Upper lobe of right lung (tissue), 1 donor: Measurements from ENCODE around the gene RANBP3. TPM values are rescaled to one million over a fixed set of nuclear protein-coding genes. Genes with fewer than 3 reads are reported as not detected.

Experiments
- ATAC-seq: fragments of 200-7000 bp; cut with Tn5 transposase; one replicate; pipeline ENCODE4 v1.9.1; 2020; ENCODE audit warnings: mild to moderate bottlenecking, moderate library complexity
- DNase-seq: peaks from one replicate; pipeline ENCODE4 v3.0.0-alpha.2; 2020
- H3K27ac ChIP-seq: fragments of 200-600 bp; one replicate; pipeline ENCODE4 v1.8.0; 2022
- H3K27me3 ChIP-seq: fragments of 200-600 bp; one replicate; pipeline ENCODE4 v1.8.0; 2022; ENCODE audit warnings: mild to moderate bottlenecking
- H3K36me3 ChIP-seq: fragments of 200-600 bp; one replicate; pipeline ENCODE4 v1.8.0; 2022
- H3K4me1 ChIP-seq: fragments of 200-600 bp; one replicate; pipeline ENCODE4 v1.8.0; 2022
- H3K4me3 ChIP-seq: fragments of 200-600 bp; one replicate; pipeline ENCODE4 v1.8.0; 2022; ENCODE audit warnings: mild to moderate bottlenecking
- H3K9me3 ChIP-seq: fragments of 200-600 bp; one replicate; pipeline ENCODE4 v1.8.0; 2022
- intact Hi-C: fragments of 100-400 bp; cut with DNase I; formaldehyde crosslinking; loops from one replicate; pipeline ENCODE4 v1.11.0; 2022
- total RNA-seq: library from RNA; stranded (reverse); fragmentation: NEBNext Ultra II Directional; extraction: Animal tissue kit (Norgen Biotek cat#: 25700); gene quantifications from one replicate; pipeline ENCODE4 v1.2.1, GENCODE V29; 2021
- TF ChIP-seq, protein P1 (sequence below): fragments of 200-600 bp; IDR thresholded peaks from one replicate; pipeline ENCODE4 v1.8.0; 2022; ENCODE audit warnings: antibody characterized with exemption
- donor health status: DM: no; HTN: yes; CAD: no; lungs with severe emphysema.

RANBP3 gene
- total RNA-seq, 1 donor from 2014 or later = 65.5 TPM

DNA sequence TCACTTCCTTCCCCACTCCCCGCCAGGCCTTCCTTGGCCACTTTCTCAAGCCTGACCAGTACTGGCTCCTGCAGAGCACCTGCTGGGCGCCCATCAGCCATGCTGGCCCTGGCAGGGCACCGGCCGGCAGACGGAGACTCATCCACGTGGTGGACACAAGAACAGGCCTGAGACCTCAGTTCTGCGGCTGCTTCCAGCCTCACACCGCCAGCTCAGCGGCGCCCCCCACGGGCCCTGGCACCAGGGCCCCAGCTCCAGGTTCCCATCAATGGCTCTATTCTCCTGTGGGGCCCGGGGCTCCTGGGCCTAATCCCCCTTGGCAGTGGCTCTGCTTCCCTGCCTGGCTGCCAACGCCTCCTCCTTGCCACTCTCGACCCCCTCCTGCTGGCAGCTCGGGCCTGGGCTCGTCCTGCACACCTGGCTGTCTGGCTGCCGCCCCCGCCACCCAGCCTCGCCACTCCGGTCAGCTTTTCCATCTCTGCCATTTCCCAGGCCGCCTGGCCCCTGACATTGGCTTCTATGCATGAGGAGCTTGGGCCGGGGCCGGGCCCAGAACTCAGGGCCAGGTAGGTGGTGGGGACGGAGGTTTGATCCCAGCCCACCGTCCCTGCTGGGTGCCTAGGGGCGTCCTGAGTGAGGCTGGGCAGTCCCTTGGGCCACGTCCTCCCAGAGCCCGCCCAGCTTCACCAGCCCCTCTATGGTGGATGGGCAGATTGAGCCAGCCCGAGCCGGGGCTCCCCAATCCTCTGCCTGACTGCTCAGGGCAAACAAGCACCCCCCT, 80.6 kb downstream of the RANBP3 start:
- H3K27me3 ChIP-seq = no peaks in the 10 kb centered on the region
- peaks cover 18% of the 10 kb centered on the region for H3K36me3 ChIP-seq
- no peak overlapping the region for H3K27ac ChIP-seq
- no peak for ATAC-seq
- no peaks in the 10 kb centered on the region for H3K9me3 ChIP-seq
- DNase-seq = no peak
- peaks cover 3% of the 10 kb centered on the region for H3K4me1 ChIP-seq
- TF ChIP-seq, protein P1, sequence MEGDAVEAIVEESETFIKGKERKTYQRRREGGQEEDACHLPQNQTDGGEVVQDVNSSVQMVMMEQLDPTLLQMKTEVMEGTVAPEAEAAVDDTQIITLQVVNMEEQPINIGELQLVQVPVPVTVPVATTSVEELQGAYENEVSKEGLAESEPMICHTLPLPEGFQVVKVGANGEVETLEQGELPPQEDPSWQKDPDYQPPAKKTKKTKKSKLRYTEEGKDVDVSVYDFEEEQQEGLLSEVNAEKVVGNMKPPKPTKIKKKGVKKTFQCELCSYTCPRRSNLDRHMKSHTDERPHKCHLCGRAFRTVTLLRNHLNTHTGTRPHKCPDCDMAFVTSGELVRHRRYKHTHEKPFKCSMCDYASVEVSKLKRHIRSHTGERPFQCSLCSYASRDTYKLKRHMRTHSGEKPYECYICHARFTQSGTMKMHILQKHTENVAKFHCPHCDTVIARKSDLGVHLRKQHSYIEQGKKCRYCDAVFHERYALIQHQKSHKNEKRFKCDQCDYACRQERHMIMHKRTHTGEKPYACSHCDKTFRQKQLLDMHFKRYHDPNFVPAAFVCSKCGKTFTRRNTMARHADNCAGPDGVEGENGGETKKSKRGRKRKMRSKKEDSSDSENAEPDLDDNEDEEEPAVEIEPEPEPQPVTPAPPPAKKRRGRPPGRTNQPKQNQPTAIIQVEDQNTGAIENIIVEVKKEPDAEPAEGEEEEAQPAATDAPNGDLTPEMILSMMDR = no peak
- intact Hi-C loops = no loop called here
- no peak overlapping the region for H3K4me3 ChIP-seq

DNA sequence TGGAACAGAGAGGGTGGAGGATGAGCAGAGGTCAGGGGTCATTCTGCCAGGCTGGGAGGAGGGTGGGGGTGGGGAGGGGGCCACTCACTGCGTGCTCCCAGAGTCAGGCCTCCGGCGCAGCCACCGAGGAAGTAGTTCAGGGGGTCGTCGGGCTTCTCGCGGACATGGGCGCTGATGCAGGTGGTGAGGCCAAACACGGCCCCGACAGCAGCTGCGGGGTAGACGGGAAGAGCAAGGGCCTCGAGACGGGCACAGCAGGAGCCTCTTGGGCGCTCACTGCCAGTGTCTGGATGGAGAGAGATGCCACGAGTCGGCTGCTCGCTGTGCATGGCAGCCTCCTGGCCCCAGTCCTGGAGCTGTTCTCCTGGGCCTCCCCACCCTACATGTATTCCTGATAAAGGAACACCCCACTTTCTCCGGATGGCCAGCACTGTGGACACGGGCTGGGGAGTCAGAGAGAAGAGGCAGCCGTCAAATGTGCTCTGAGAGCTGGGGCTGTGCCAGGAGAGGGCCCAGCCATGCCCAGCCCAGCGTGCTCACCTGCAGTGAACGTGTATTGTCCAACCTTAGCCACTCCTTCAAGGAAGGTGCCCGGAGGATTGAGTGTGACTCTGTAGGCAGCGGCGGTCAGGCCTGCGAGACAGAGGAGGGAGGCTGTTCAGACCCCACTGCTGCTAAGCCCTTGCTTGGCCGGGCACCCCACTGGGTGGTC, 81.4 kb downstream of the RANBP3 start:
- no peak for DNase-seq

DNA sequence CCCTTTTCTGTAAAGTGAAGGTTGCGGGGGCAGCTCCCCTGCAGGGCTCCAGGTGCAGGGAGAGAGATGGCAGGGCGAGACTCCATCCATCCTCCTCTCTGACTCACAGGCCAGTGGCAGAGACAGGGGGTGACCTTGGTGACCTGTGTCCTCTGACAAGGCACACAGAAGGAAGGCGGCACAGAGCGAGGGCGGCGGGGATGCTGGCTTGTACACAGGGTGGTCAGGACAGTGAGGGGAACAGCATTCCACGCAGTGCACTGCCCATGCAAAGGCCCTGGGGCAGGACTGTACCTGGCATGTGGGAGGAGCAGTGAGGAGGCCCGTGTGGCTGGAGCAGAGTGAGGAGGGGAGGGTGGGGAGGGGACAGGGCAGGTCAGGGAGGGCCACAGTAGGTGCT, 82.0 kb downstream of the RANBP3 start:
- H3K27me3 ChIP-seq = peaks cover 8% of the 10 kb centered on the region
- no peak overlapping the region for H3K27ac ChIP-seq
- no peak for DNase-seq
- intact Hi-C loops = no loop called here
- H3K4me3 ChIP-seq = no peak overlapping the region
- ATAC-seq = no peak
- H3K9me3 ChIP-seq = no peaks in the 10 kb centered on the region
- H3K4me1 ChIP-seq = no peaks in the 10 kb centered on the region
- TF ChIP-seq, protein P1 = no peak
- peaks cover 18% of the 10 kb centered on the region for H3K36me3 ChIP-seq

More for the DNA sequence above, 81.4 kb downstream of the RANBP3 start:
- H3K4me1 ChIP-seq = no peaks in the 10 kb centered on the region
- no peak for ATAC-seq
- peaks cover 7% of the 10 kb centered on the region for H3K27me3 ChIP-seq
- no peak overlapping the region for H3K4me3 ChIP-seq
- no peak overlapping the region for H3K27ac ChIP-seq
- peaks cover 18% of the 10 kb centered on the region for H3K36me3 ChIP-seq
- no peaks in the 10 kb centered on the region for H3K9me3 ChIP-seq
- intact Hi-C loops = no loop called here
- TF ChIP-seq, protein P1 = no peak

DNA sequence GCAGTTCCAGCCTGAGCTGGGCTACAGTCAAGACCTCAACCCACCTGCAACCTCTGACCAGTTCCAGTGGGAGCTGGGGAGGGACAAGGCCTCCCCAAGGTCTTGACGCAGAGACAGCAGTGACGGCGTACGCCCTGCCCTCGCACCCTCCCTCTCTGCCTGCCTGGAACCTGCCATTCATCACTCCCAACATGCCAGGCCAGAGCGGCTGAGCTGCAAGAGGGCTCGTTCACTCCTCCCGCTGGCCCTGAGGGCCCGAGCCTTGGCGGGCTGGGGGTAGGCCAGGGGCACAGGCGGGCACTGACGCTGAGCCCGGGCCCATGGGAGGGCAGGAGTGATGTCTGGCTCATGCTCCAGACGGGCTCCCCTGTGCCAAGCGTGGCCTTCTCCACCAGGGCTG, 82.5 kb downstream of the RANBP3 start:
- TF ChIP-seq, protein P1 = no peak
- H3K36me3 ChIP-seq = peaks cover 18% of the 10 kb centered on the region
- intact Hi-C loops = no loop called here
- no peaks in the 10 kb centered on the region for H3K4me1 ChIP-seq
- no peak overlapping the region for H3K27ac ChIP-seq
- H3K27me3 ChIP-seq = peaks cover 11% of the 10 kb centered on the region
- no peak for ATAC-seq
- DNase-seq = no peak
- H3K9me3 ChIP-seq = no peaks in the 10 kb centered on the region
- no peak overlapping the region for H3K4me3 ChIP-seq

DNA sequence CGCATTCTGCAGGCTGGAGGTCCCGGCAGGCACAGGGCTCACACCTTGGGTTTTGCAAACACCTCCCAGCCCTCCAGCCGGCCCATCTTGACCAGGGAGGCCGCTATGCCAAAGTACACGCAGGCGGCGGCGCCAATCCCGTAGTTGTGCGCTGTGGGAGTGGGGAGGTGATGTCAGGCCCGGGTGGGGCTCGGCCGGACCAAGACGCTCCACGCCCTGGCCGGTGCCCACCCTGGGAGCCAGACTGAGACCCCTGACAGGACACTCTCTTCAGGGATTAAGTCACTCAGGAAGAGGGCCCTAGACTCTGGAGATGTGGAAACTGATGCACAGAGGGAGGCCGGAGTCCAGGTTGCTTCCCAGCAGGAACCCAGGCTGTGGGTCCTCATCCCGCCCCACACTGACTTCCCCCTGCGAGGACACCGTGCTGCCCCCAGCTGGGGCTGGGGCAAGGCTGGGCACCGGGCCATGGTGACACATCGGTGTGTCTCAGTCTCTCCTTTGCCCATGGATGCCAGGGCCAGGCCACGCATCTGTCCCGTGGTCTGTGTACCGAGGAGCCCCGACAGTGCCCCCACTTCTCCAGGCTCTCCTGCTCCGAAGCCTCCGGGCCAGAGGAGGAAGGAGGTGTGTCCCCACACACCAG, 83.1 kb downstream of the RANBP3 start:
- no peak overlapping the region for H3K27ac ChIP-seq
- ATAC-seq = no peak
- TF ChIP-seq, protein P1 = no peak

More for the DNA sequence above, 83.1 kb downstream of the RANBP3 start:
- Histone ChIP-seq H3K4me3 (no peak overlapping the region), H3K9me3 (no peaks in the 10 kb centered on the region), H3K27me3 (peaks cover 11% of the 10 kb centered on the region), H3K36me3 (peaks cover 18% of the 10 kb centered on the region), H3K4me1 (no peaks in the 10 kb centered on the region)
- intact Hi-C loops = no loop called here
- DNase-seq = no peak
